B cell (primary cell): ENCODE results near the gene SLC12A4. TPM values are rescaled to one million over a fixed set of nuclear protein-coding genes. Genes with fewer than 3 reads are reported as not detected.

Source experiments
- ATAC-seq: fragments of 200-7000 bp; cut with Tn5 transposase; one replicate; pipeline ENCODE4 v1.10.0; 2021; ENCODE audit warnings: low read depth, mild to moderate bottlenecking, moderate number of reproducible peaks, moderate library complexity
- CTCF ChIA-PET: fragments of 350-600 bp; sonication (Branson Sonifier 250); formaldehyde crosslinking; loops from one replicate; lab custom pipeline; 2021; ENCODE audit warnings: antibody characterized with exemption, inconsistent platforms; lab: Charles Lee
- POLR2A ChIA-PET: fragments of 350-600 bp; sonication (Branson Sonifier 250); formaldehyde crosslinking; loops from one replicate; lab custom pipeline; 2021; ENCODE audit warnings: antibody characterized with exemption; lab: Charles Lee
- DNase-seq: peaks from one replicate; pipeline ENCODE4 v3.0.0; 2013
- H2AFZ ChIP-seq: 2 replicates; pipeline ENCODE4 v1.6.1; 2012; ENCODE audit warnings: mild to moderate bottlenecking, low read depth, low read length; ENCODE audit not compliant: insufficient read depth, poor library complexity, severe bottlenecking
- H3K27ac ChIP-seq, 2 donors: 1 replicate in 1 of 2; 2 replicates in 1 of 2; pipeline ENCODE4 v1.5.1; 2012 to 2013; ENCODE audit warnings: low read length in 2 of 2, mild to moderate bottlenecking in 2 of 2, moderate library complexity in 1 of 2
- H3K27me3 ChIP-seq, 4 experiments: fragments of 200-600 bp in 1 of 4; sonication (generic) in 1 of 4; replicated peaks in 1 of 4; 1 replicate in 2 of 4; 2 replicates in 2 of 4; pipeline versions ENCODE4 v1.6.1 to v1.7.0; 2013 to 2016; ENCODE audit warnings: low read length in 3 of 4, mild to moderate bottlenecking in 2 of 4, mixed read lengths in 1 of 4, moderate library complexity in 1 of 4; ENCODE audit not compliant: insufficient read depth in 4 of 4, control insufficient read depth in 3 of 4; ENCODE audit errors: control extremely low read depth in 1 of 4
- H3K36me3 ChIP-seq, 2 experiments: replicated peaks in 1 of 2; 1 replicate in 1 of 2; 2 replicates in 1 of 2; pipeline versions ENCODE4 v1.6.1 to v1.7.1; 2013; ENCODE audit warnings: low read length in 1 of 2; ENCODE audit not compliant: insufficient read depth in 2 of 2, control insufficient read depth in 1 of 2; ENCODE audit errors: control extremely low read depth in 1 of 2, extremely low read depth in 1 of 2
- H3K4me1 ChIP-seq, 2 donors: fragments of 200-600 bp in 1 of 2; sonication (generic) in 1 of 2; 1 replicate in 1 of 2; 2 replicates in 1 of 2; pipeline versions ENCODE4 v1.5.1 to v1.6.1; 2013 to 2017; ENCODE audit warnings: low read length in 2 of 2; ENCODE audit not compliant: control insufficient read depth in 2 of 2, insufficient read depth in 2 of 2
- H3K4me2 ChIP-seq: replicated peaks from 2 replicates; pipeline ENCODE3; 2012; ENCODE audit warnings: mild to moderate bottlenecking, low read depth, low read length; ENCODE audit not compliant: poor library complexity, severe bottlenecking
- H3K4me3 ChIP-seq, 5 experiments: fragments of 200-600 bp in 1 of 5; sonication (generic) in 1 of 5; 1 replicate in 3 of 5; 2 replicates in 2 of 5; pipeline versions ENCODE4 v1.5.1 to v1.7.0; 2011 to 2016; ENCODE audit warnings: low read length in 4 of 5, mild to moderate bottlenecking in 4 of 5, low read depth in 2 of 5, control low read depth in 1 of 5, moderate library complexity in 1 of 5; ENCODE audit not compliant: insufficient read depth in 1 of 5; ENCODE audit errors: control extremely low read depth in 1 of 5, extremely low read depth in 1 of 5
- H3K79me2 ChIP-seq: fragments of 200-600 bp; sonication (generic); one replicate; pipeline ENCODE4 v1.6.0; 2016; ENCODE audit warnings: low read length; ENCODE audit not compliant: control insufficient read depth, insufficient read depth
- H3K9ac ChIP-seq: fragments of 200-600 bp; sonication (generic); 2 replicates; pipeline ENCODE4 v1.6.1; 2017; ENCODE audit warnings: mild to moderate bottlenecking, low read length, moderate library complexity
- H3K9me3 ChIP-seq, 3 donors: one replicate each; pipeline versions ENCODE4 v1.6.1 to v1.7.1; 2013; ENCODE audit warnings: low read length in 2 of 3; ENCODE audit not compliant: control insufficient read depth in 2 of 3, insufficient read depth in 1 of 3; ENCODE audit errors: control extremely low read depth in 1 of 3
- H4K20me1 ChIP-seq: 2 replicates; pipeline ENCODE4 v1.6.0; 2012; ENCODE audit warnings: mild to moderate bottlenecking, low read length; ENCODE audit not compliant: insufficient read depth, control insufficient read depth, poor library complexity, severe bottlenecking
- H3K27ac Mint-ChIP-seq: one replicate; pipeline ENCODE4 v1.8.0; 2021; ENCODE audit warnings: mixed read lengths
- H3K27me3 Mint-ChIP-seq: one replicate; pipeline ENCODE4 v1.8.0; 2021; ENCODE audit warnings: mixed read lengths
- H3K4me1 Mint-ChIP-seq: one replicate; pipeline ENCODE4 v1.8.0; 2021; ENCODE audit warnings: mixed read lengths
- H3K4me3 Mint-ChIP-seq: one replicate; pipeline ENCODE4 v1.8.0; 2021; ENCODE audit warnings: mixed read lengths
- H3K9me3 Mint-ChIP-seq: one replicate; pipeline ENCODE4 v1.8.0; 2022; ENCODE audit warnings: mixed read lengths; ENCODE audit not compliant: insufficient read depth
- EZH2 ChIP-seq: IDR thresholded peaks from 2 replicates; pipeline ENCODE4 v1.6.1; 2012; ENCODE audit warnings: borderline replicate concordance, low read depth, mild to moderate bottlenecking, moderate library complexity, low read length; ENCODE audit not compliant: insufficient read depth, poor library complexity, severe bottlenecking
- WGBS: methylation state at CpG from one replicate; pipeline ENCODE4 v1.1.5; 2013; ENCODE audit warnings: missing lambda C conversion rate; ENCODE audit not compliant: insufficient coverage; 5-methylcytosine and 5-hydroxymethylcytosine counted together
- intact Hi-C: fragments of 100-400 bp; cut with micrococcal nuclease; formaldehyde crosslinking; loops from one replicate; pipeline ENCODE4 v1.10.0; 2022
- polyA plus RNA-seq: library from polyadenylated mRNA; depleted of rRNA; stranded (reverse); fragments of >200 nt; gene quantifications from 2 replicates; pipeline ENCODE4 v1.2.3, GENCODE V29; 2012
- total RNA-seq, 2 donors: library from RNA; stranded (reverse); fragments of 120-200 nt in 1 of 2; gene quantifications; 1 replicate in 1 of 2; 2 replicates in 1 of 2; pipeline versions ENCODE4 v1.2.3 to v1.2.4, GENCODE V29; 2013 to 2022
- TF ChIP-seq, protein P1 (sequence below): fragments of 200-600 bp; IDR thresholded peaks from one replicate; pipeline ENCODE4 v1.8.0; 2022; ENCODE audit warnings: antibody characterized with exemption, mild to moderate bottlenecking

The SLC12A4 gene
- total and polyA plus RNA-seq, 2 donors (not counting 1 experiment from before 2014, with no cell fraction given) = 20.2 to 42.2 TPM

DNA sequence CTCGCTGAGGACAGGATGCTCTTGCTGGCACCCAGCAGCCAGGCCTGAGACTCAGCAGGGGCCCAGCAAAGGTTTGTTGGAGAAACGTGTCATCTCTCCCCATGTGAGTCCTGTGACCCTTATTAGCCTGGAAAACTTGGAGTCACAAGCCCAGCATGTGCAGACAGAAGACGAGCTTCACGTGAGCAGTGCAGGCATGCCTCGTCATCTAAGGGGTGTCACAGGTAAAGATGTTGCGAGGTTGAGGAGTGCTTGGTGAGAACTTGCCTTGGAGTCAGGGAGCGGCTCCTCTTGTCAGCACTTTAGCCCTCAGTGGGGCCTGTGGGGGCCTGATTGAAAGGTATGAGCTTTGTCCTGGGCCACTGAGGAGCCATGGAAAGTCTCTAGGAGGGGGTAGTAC, 34.6 kb downstream of the SLC12A4 start:
- Histone ChIP-seq H3K9ac (no peak overlapping the region), H3K79me2 (peaks cover 42% of the 10 kb centered on the region), H3K27me3 (no peaks in the 10 kb centered on the region), H3K27ac (no peak overlapping the region), H3K4me2 (no peak overlapping the region), H3K4me1 (peaks cover 15 to 26% of the 10 kb centered on the region in 2 donors), H3K36me3 (peaks cover 7 to 49% of the 10 kb centered on the region in 2 experiments), H3K9me3 (no peaks in the 10 kb centered on the region), H3K4me3 (no peak overlapping the region), H4K20me1 (peaks cover 44% of the 10 kb centered on the region), H2AFZ (no peak overlapping the region)
- DNase-seq (no peak), ATAC-seq (no peak)
- Mint-ChIP-seq H3K27ac (no peak overlapping the region), H3K4me3 (peak overlapping the region; percentile 23), H3K4me1 (peaks cover 22% of the 10 kb centered on the region), H3K27me3 (no peaks in the 10 kb centered on the region), H3K9me3 (no peaks in the 10 kb centered on the region)
- intact Hi-C loops = loop anchor here (2.0 kb wide), 1 partner anchor 61 kb away; the partner anchor contains the start of gene EDC4
- no peak for TF ChIP-seq EZH2
- TF ChIP-seq, protein P1, sequence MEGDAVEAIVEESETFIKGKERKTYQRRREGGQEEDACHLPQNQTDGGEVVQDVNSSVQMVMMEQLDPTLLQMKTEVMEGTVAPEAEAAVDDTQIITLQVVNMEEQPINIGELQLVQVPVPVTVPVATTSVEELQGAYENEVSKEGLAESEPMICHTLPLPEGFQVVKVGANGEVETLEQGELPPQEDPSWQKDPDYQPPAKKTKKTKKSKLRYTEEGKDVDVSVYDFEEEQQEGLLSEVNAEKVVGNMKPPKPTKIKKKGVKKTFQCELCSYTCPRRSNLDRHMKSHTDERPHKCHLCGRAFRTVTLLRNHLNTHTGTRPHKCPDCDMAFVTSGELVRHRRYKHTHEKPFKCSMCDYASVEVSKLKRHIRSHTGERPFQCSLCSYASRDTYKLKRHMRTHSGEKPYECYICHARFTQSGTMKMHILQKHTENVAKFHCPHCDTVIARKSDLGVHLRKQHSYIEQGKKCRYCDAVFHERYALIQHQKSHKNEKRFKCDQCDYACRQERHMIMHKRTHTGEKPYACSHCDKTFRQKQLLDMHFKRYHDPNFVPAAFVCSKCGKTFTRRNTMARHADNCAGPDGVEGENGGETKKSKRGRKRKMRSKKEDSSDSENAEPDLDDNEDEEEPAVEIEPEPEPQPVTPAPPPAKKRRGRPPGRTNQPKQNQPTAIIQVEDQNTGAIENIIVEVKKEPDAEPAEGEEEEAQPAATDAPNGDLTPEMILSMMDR = no peak
- CTCF ChIA-PET = interaction anchor here (0.9 to 6.4 kb wide), 5 partner anchors 50 to 452 kb away, joined by 3 to 29 read pairs (median 21); partner anchors contain the start of genes ATP6V0D1 and NRN1L
- 97% methylated on average over 7 of the region's 7 CpGs for WGBS
- POLR2A ChIA-PET = interaction anchor here (0.5 kb wide), 1 partner anchor 118 kb away, joined by 3 read pairs; no protein-coding TSS in a partner anchor

DNA sequence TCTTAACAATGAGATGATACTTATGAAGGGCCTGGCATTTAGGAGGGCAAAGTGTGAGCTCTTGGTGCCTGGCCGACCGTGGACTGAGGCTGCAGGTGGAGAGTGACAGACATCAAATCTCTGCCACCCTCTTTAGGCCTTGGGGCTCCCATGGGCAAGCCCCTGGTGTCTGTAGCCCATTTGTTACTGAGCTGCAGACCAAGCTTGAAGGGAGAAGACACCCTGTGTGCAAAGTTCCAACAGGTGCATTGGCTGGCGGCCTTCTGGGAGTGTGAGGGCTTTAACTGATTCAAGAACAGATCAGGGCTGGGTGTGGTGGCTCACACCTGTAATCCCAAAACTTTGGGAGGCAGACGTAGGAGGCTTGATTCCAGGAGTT, 36.0 kb downstream of the SLC12A4 start:
- H3K4me3 Mint-ChIP-seq = no peak overlapping the region
- Histone ChIP-seq H3K9ac (no peak overlapping the region), H4K20me1 (peaks cover 53% of the 10 kb centered on the region), H3K27me3 (no peaks in the 10 kb centered on the region), H2AFZ (no peak overlapping the region), H3K4me1 (peaks cover 13 to 24% of the 10 kb centered on the region in 2 donors), H3K4me3 (no peak overlapping the region), H3K36me3 (peaks cover 7 to 59% of the 10 kb centered on the region in 2 experiments), H3K9me3 (no peaks in the 10 kb centered on the region), H3K27ac (no peak overlapping the region), H3K4me2 (no peak overlapping the region), H3K79me2 (peaks cover 43% of the 10 kb centered on the region)
- H3K27me3 Mint-ChIP-seq = no peaks in the 10 kb centered on the region
- POLR2A ChIA-PET = no interaction called here
- CTCF ChIA-PET = interaction anchor here (0.8 to 6.4 kb wide), 4 partner anchors 48 to 264 kb away, joined by 3 to 21 read pairs (median 3); partner anchors contain the start of gene NRN1L
- WGBS = 100% methylated on average over 3 of the region's 4 CpGs
- no peak for ATAC-seq
- peaks cover 28% of the 10 kb centered on the region for H3K4me1 Mint-ChIP-seq
- TF ChIP-seq EZH2 = no peak
- TF ChIP-seq, protein P1 = no peak
- no peak for DNase-seq
- H3K9me3 Mint-ChIP-seq = no peaks in the 10 kb centered on the region
- H3K27ac Mint-ChIP-seq = peak overlapping the region; percentile 37
- intact Hi-C loops = no loop called here
